ENCODE data around the gene NSDHL. TPM values are rescaled to one million over a fixed set of nuclear protein-coding genes. Genes with fewer than 3 reads are reported as not detected.

Gene NSDHL
- total and polyA plus RNA-seq, 12 donors, result 7.1 to 228 (median 23.4) TPM

DNA sequence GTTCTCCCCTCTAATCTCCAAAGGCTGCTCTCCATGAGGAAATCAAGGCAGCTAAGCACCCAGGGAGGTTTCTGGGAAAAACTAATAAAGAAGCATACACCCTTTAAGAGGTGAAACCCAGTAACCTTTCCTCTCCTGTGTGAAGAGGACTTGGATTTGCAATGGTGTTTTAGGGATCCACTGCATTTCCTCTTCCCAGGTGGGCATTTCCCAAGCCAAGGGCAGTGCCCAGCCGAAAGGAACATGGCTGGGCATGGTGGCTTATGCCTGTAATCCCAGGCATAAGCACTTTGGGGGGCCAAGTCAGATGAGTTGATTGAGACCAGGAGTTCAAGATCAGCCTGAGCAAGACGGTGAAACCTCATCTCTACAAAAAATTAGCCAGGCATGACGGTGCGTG, 61.6 kb downstream of the NSDHL start:
- no peak overlapping the region for H3K27ac ChIP-seq
- DNase-seq, result no peak
- H3K36me3 ChIP-seq (replicated peaks in 1 of 2), result no peaks in the 10 kb centered on the region
- 76 to 90% (median 80%) methylated on average over 4 of the region's 4 CpGs; no CpG with 5 or more reads in 1 of the 4 donors for WGBS, 4 donors
- TF ChIP-seq, protein P1, sequence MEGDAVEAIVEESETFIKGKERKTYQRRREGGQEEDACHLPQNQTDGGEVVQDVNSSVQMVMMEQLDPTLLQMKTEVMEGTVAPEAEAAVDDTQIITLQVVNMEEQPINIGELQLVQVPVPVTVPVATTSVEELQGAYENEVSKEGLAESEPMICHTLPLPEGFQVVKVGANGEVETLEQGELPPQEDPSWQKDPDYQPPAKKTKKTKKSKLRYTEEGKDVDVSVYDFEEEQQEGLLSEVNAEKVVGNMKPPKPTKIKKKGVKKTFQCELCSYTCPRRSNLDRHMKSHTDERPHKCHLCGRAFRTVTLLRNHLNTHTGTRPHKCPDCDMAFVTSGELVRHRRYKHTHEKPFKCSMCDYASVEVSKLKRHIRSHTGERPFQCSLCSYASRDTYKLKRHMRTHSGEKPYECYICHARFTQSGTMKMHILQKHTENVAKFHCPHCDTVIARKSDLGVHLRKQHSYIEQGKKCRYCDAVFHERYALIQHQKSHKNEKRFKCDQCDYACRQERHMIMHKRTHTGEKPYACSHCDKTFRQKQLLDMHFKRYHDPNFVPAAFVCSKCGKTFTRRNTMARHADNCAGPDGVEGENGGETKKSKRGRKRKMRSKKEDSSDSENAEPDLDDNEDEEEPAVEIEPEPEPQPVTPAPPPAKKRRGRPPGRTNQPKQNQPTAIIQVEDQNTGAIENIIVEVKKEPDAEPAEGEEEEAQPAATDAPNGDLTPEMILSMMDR (IDR thresholded peaks at IDR 0.05), result no peak
- TF ChIP-seq POLR2A (IDR thresholded peaks at IDR 0.05), result no peak
- intact Hi-C loops (cut with DNase I), result no loop called here
- H3K9me3 ChIP-seq (replicated peaks in 1 of 3), result no peaks in the 10 kb centered on the region
- no peak overlapping the region for H3K4me3 ChIP-seq
- no peaks in the 10 kb centered on the region for H3K4me1 ChIP-seq (replicated peaks in 1 of 2)
- H3K27me3 ChIP-seq, result peaks cover 7% of the 10 kb centered on the region

DNA sequence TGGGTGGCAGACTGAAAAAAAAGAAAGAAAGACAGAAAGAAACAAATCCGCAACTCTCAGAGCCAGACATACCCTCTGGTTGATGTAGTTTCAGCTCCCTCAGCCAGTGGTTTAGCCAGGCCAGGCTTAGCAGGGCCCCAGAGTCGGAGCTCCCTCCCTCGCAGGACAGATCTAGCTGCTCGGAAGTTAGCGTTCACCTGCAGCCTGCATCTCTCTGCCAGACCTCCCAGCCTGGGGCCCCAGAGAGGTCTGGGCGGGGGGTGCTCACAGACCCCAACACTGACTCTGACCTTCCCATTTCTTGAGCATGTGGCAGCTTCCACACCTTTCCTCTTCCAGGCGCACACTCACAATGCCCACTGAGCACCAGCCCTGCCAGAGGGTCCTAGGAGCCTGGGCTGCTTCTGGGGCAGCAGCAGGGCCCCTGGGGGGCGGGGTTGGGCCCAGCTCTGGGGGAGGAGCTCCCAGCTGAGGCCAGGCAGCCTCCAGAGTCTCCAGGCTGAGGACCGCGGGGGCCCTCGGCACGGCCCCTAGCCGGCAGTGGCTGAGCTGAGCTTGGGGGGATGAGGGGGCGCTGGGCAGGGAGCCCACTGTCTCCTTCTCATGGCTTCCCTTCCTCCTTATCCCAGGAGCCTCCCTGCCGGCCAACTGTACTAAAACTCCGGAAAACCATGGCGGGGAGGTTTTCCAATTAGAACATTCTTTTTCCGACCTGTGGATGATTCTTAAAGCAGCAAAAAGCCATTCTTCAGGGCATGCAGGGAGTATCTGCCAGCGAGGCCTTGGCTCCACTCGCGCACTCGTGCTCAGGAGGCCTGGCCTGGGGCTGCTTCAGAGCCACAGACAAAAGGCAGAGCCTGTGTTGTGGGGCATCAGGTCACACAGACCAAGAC, 62.4 kb downstream of the NSDHL start:
- intact Hi-C loops (cut with DNase I), result no loop called here
- no peak for TF ChIP-seq POLR2A (IDR thresholded peaks at IDR 0.05)
- TF ChIP-seq, protein P1 (IDR thresholded peaks at IDR 0.05), result no peak
- H3K36me3 ChIP-seq (replicated peaks in 1 of 2), result no peaks in the 10 kb centered on the region
- no peak overlapping the region for H3K27ac ChIP-seq
- WGBS, 4 donors, result 64 to 79% (median 69%) methylated on average over 9 to 22 of the region's 22 CpGs
- no peak overlapping the region for H3K4me3 ChIP-seq
- H3K4me1 ChIP-seq (replicated peaks in 1 of 2), result peaks cover 0 to 1% of the 10 kb centered on the region in 2 donors
- DNase-seq, result no peak
- H3K9me3 ChIP-seq (replicated peaks in 1 of 3), result no peaks in the 10 kb centered on the region
- peaks cover 7% of the 10 kb centered on the region for H3K27me3 ChIP-seq

DNA sequence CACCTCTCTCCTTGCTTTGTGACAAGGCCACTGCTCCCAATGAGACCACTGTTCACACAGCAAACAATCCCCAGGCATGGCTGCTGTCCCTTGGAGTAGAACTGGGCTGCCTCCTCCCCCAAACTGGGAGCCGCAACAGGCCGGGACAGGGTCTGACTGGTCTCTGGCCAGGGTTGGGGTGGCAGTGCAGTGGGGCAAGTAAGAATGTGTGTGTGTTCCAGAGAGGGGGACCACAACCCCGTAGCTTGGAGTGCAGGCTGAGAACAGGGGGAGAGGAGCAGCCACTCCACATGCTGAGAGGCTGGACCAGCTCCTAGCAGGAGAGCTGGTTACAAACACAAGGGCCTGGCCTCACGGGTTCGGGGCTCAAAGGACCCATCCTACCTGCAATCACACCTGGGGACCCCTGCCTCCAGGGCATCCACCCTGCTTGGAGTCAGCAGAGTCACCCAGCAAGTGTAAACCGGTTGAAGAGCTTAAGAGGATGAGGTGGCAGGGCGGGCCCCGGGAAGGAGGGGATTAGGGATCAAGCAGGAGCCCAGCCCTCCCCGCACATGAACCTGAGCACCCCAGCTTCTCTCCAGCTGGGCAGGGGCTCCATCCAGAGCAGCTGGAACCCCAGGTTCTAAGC, 63.2 kb downstream of the NSDHL start:
- H3K27me3 ChIP-seq, result peaks cover 7% of the 10 kb centered on the region
- TF ChIP-seq, protein P1 (IDR thresholded peaks at IDR 0.05), result no peak
- TF ChIP-seq POLR2A (IDR thresholded peaks at IDR 0.05), result no peak
- peaks cover 0 to 4% of the 10 kb centered on the region in 2 donors for H3K4me1 ChIP-seq (replicated peaks in 1 of 2)
- intact Hi-C loops (cut with DNase I), result no loop called here
- 80 to 95% (median 87%) methylated on average over 1 to 9 of the region's 9 CpGs for WGBS, 4 donors
- H3K36me3 ChIP-seq (replicated peaks in 1 of 2), result no peaks in the 10 kb centered on the region
- no peak for DNase-seq
- H3K4me3 ChIP-seq, result no peak overlapping the region
- no peaks in the 10 kb centered on the region for H3K9me3 ChIP-seq (replicated peaks in 1 of 3)
- no peak overlapping the region for H3K27ac ChIP-seq

DNA sequence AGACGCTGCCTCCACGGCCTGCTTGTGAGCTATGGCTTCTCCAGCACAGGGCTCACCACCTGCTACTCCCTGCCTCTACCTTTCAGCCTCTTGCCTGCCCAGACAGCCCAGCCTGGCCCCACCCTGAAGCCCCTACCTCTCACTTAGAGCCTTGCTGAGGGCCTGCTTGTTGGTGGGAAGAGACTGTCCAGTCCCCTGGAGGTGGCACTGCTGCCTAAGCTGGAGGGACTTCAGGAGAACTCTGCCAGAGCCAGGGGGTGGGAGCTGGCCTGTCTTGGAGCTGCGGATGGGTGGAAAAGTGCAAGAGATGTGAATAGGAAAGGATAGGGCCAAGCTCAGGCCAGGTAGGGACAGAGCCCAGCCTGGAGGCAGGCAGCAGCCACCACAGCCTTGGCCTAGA, 64.3 kb downstream of the NSDHL start:
- H3K27me3 ChIP-seq, result peaks cover 7% of the 10 kb centered on the region
- no peak for DNase-seq
- peaks cover 0 to 4% of the 10 kb centered on the region in 2 donors for H3K4me1 ChIP-seq (replicated peaks in 1 of 2)
- H3K9me3 ChIP-seq (replicated peaks in 1 of 3), result no peaks in the 10 kb centered on the region
- H3K27ac ChIP-seq, result no peak overlapping the region
- intact Hi-C loops (cut with DNase I), result no loop called here
- H3K4me3 ChIP-seq, result no peak overlapping the region
- 89 to 94% (median 92%) methylated on average over 1 to 3 of the region's 3 CpGs for WGBS, 4 donors
- H3K36me3 ChIP-seq (replicated peaks in 1 of 2), result no peaks in the 10 kb centered on the region
- TF ChIP-seq, protein P1 (IDR thresholded peaks at IDR 0.05), result no peak
